T-helper 2 cell treated with Interferon-gamma antibody and Interleukin-4, amounts not matched to agents 5 μg/mL and 100 μg/mL, for 36 hours (primary cell): Measurements from ENCODE around the gene RPL39.
"Not testable (repeated sequence)": the region's sequence is repeated elsewhere in the genome, so short reads cannot be mapped to it uniquely, and the experiment has no call there.

Source experiments
- DNase-seq: peaks from one replicate; pipeline ENCODE4 v3.0.0; 2021; ENCODE audit warnings: low spot score
- H3K27ac Mint-ChIP-seq: one replicate; pipeline ENCODE4 v1.8.0; 2021; ENCODE audit warnings: mild to moderate bottlenecking, mixed read lengths
- H3K27me3 Mint-ChIP-seq: one replicate; pipeline ENCODE4 v1.8.0; 2021; ENCODE audit warnings: low read depth, mixed read lengths
- H3K36me3 Mint-ChIP-seq: one replicate; pipeline ENCODE4 v1.8.0; 2021; ENCODE audit warnings: low read depth, mixed read lengths
- H3K4me1 Mint-ChIP-seq: one replicate; pipeline ENCODE4 v1.8.0; 2021; ENCODE audit warnings: low read depth, mixed read lengths
- H3K4me3 Mint-ChIP-seq: one replicate; pipeline ENCODE4 v1.8.0; 2022; ENCODE audit warnings: mild to moderate bottlenecking, moderate library complexity, mixed read lengths
- H3K9me3 Mint-ChIP-seq: one replicate; pipeline ENCODE4 v1.8.0; 2021; ENCODE audit warnings: mixed read lengths

Gene RPL39

GRCh38 chrX:119791437-119792231 is at the start of gene RPL39:
Gene RPL39 (minus strand): TSS chrX:119791630. CDS start chrX:119791576, 54 bp downstream.
- Mint-ChIP-seq H3K27me3 (no peaks in the 10 kb centered on the region), H3K4me1 (peaks cover 5% of the 10 kb centered on the region), H3K9me3 (no peaks in the 10 kb centered on the region)

GRCh38 chrX:119833905-119834304 is 42.5 kb upstream of the RPL39 start:
- Mint-ChIP-seq H3K36me3 (peaks cover 53% of the 10 kb centered on the region), H3K27ac (no peak overlapping the region), H3K4me1 (no peaks in the 10 kb centered on the region), H3K27me3 (no peaks in the 10 kb centered on the region), H3K9me3 (no peaks in the 10 kb centered on the region), H3K4me3 (no peak overlapping the region)
- no peak for DNase-seq

More at GRCh38 chrX:119791437-119792231, at the start of gene RPL39:
- H3K27ac Mint-ChIP-seq: peak within 1 kb of the TSS; percentile 96
- peak within 1 kb of the TSS; percentile 96 for H3K4me3 Mint-ChIP-seq
- H3K36me3 Mint-ChIP-seq: peaks cover 32% of the 10 kb centered on the region
- DNase-seq: peak; percentile 79

GRCh38 chrX:119828446-119828845 is 37.0 kb upstream of the RPL39 start:
- no peak for DNase-seq
- Mint-ChIP-seq H3K9me3 (no peaks in the 10 kb centered on the region), H3K36me3 (peaks cover 20% of the 10 kb centered on the region), H3K27ac (no peak overlapping the region), H3K4me1 (peaks cover 6% of the 10 kb centered on the region), H3K4me3 (no peak overlapping the region), H3K27me3 (no peaks in the 10 kb centered on the region)

- Mint-ChIP-seq H3K4me3 (no peak overlapping the region), H3K4me1 (peaks cover 17% of the 10 kb centered on the region), H3K27me3 (no peaks in the 10 kb centered on the region), H3K9me3 (no peaks in the 10 kb centered on the region), H3K27ac (peak overlapping the region; percentile 36), H3K36me3 (peaks cover 18% of the 10 kb centered on the region)
- DNase-seq: peak; percentile 27
Observed at GRCh38 chrX:119826399-119826959, 35.0 kb upstream of the RPL39 start.

GRCh38 chrX:119824221-119824620 is 32.8 kb upstream of the RPL39 start:
- H3K27me3 Mint-ChIP-seq, H3K9me3 Mint-ChIP-seq, H3K27ac Mint-ChIP-seq, H3K4me3 Mint-ChIP-seq, H3K36me3 Mint-ChIP-seq, DNase-seq: not testable (repeated sequence)
- H3K4me1 Mint-ChIP-seq: peaks cover 17% of the 10 kb centered on the region

- Mint-ChIP-seq H3K27ac (peak overlapping the region; percentile 91), H3K4me1 (peaks cover 13% of the 10 kb centered on the region), H3K4me3 (peak overlapping the region; percentile 54)
- not testable (repeated sequence) for DNase-seq, H3K9me3 Mint-ChIP-seq, H3K36me3 Mint-ChIP-seq, H3K27me3 Mint-ChIP-seq
Observed at GRCh38 chrX:119821703-119822102, 30.3 kb upstream of the RPL39 start.

- peaks cover 6% of the 10 kb centered on the region for H3K4me1 Mint-ChIP-seq
- H3K36me3 Mint-ChIP-seq: peaks cover 2% of the 10 kb centered on the region
- H3K27me3 Mint-ChIP-seq: no peaks in the 10 kb centered on the region
- no peak overlapping the region for H3K4me3 Mint-ChIP-seq
- H3K9me3 Mint-ChIP-seq: no peaks in the 10 kb centered on the region
- H3K27ac Mint-ChIP-seq: no peak overlapping the region
- DNase-seq: no peak
Observed at GRCh38 chrX:119817130-119817690, 25.8 kb upstream of the RPL39 start.

- H3K27me3 Mint-ChIP-seq: no peaks in the 10 kb centered on the region
- H3K36me3 Mint-ChIP-seq: no peaks in the 10 kb centered on the region
- no peak overlapping the region for H3K4me3 Mint-ChIP-seq
- H3K9me3 Mint-ChIP-seq: no peaks in the 10 kb centered on the region
- no peak overlapping the region for H3K27ac Mint-ChIP-seq
- no peaks in the 10 kb centered on the region for H3K4me1 Mint-ChIP-seq
- DNase-seq: no peak
Observed at GRCh38 chrX:119816300-119816699, 24.9 kb upstream of the RPL39 start.

- Mint-ChIP-seq H3K4me3 (no peak overlapping the region), H3K27ac (no peak overlapping the region), H3K36me3 (no peaks in the 10 kb centered on the region), H3K4me1 (no peaks in the 10 kb centered on the region), H3K9me3 (no peaks in the 10 kb centered on the region), H3K27me3 (peaks cover 1% of the 10 kb centered on the region)
- no peak for DNase-seq
Observed at GRCh38 chrX:119809185-119809666, 17.8 kb upstream of the RPL39 start.

- DNase-seq, H3K9me3 Mint-ChIP-seq, H3K4me1 Mint-ChIP-seq, H3K4me3 Mint-ChIP-seq, H3K27me3 Mint-ChIP-seq, H3K27ac Mint-ChIP-seq, H3K36me3 Mint-ChIP-seq: not testable (repeated sequence)
Observed at GRCh38 chrX:119808461-119808860, 17.0 kb upstream of the RPL39 start.

- Mint-ChIP-seq H3K27me3 (no peaks in the 10 kb centered on the region), H3K27ac (no peak overlapping the region), H3K4me3 (no peak overlapping the region), H3K36me3 (no peaks in the 10 kb centered on the region), H3K9me3 (no peaks in the 10 kb centered on the region), H3K4me1 (no peaks in the 10 kb centered on the region)
- no peak for DNase-seq
Observed at GRCh38 chrX:119802546-119802945, 11.1 kb upstream of the RPL39 start.

GRCh38 chrX:119801253-119802221 is 10.1 kb upstream of the RPL39 start:
- H3K27ac Mint-ChIP-seq: no peak overlapping the region
- no peak for DNase-seq
- H3K27me3 Mint-ChIP-seq: no peaks in the 10 kb centered on the region
- H3K4me3 Mint-ChIP-seq: no peak overlapping the region
- no peaks in the 10 kb centered on the region for H3K36me3 Mint-ChIP-seq
- H3K4me1 Mint-ChIP-seq: no peaks in the 10 kb centered on the region
- no peaks in the 10 kb centered on the region for H3K9me3 Mint-ChIP-seq

- H3K36me3 Mint-ChIP-seq: peaks cover 36% of the 10 kb centered on the region
- peak overlapping the region; percentile 96 for H3K27ac Mint-ChIP-seq
- peak; percentile 12 for DNase-seq
- peaks cover 5% of the 10 kb centered on the region for H3K4me1 Mint-ChIP-seq
- H3K9me3 Mint-ChIP-seq: no peaks in the 10 kb centered on the region
- peak overlapping the region; percentile 96 for H3K4me3 Mint-ChIP-seq
- no peaks in the 10 kb centered on the region for H3K27me3 Mint-ChIP-seq
Observed at GRCh38 chrX:119790977-119791436, 423 bp downstream of the RPL39 start.
